GM18861 (cell line): Measurements from ENCODE around the gene RGMA.
"Not testable (repeated sequence)": the region's sequence is repeated elsewhere in the genome, so short reads cannot be mapped to it uniquely, and the experiment has no call there.

Experiments used
- ATAC-seq: cut with Tn5 transposase; IDR thresholded peaks from one replicate; pipeline ENCODE4 v1.9.1; 2021; ENCODE audit not compliant: unreplicated experiment

The RGMA gene

GRCh38 chr15:93049233-93049632 lies 39.8 kb downstream of the RGMA start:
- no peak for ATAC-seq

- no peak for ATAC-seq
These were observed 40.3 kb downstream of the RGMA start for GRCh38 chr15:93048759-93049161.

GRCh38 chr15:93048426-93048721 lies 40.6 kb downstream of the RGMA start:
- no peak for ATAC-seq

- no peak for ATAC-seq
These were observed 41.2 kb downstream of the RGMA start for GRCh38 chr15:93047621-93048425.

- ATAC-seq = no peak
These were observed 42.3 kb downstream of the RGMA start for GRCh38 chr15:93046721-93047120.

GRCh38 chr15:93046120-93046519 lies 42.9 kb downstream of the RGMA start:
- no peak for ATAC-seq

GRCh38 chr15:93045191-93045785 lies 43.7 kb downstream of the RGMA start:
- no peak for ATAC-seq

GRCh38 chr15:93044301-93045190 lies 44.5 kb downstream of the RGMA start:
- no peak for ATAC-seq

GRCh38 chr15:93043621-93044300 lies 45.2 kb downstream of the RGMA start:
- ATAC-seq = no peak

GRCh38 chr15:93042691-93043378 lies 46.2 kb downstream of the RGMA start:
- no peak for ATAC-seq

GRCh38 chr15:93042211-93042610 lies 46.8 kb downstream of the RGMA start:
- no peak for ATAC-seq

- no peak for ATAC-seq
These were observed 47.9 kb downstream of the RGMA start for GRCh38 chr15:93041159-93041547.

GRCh38 chr15:93040288-93041158 lies 48.5 kb downstream of the RGMA start:
- no peak for ATAC-seq

- ATAC-seq = not testable (repeated sequence)
These were observed 49.3 kb downstream of the RGMA start for GRCh38 chr15:93039562-93040287.

- ATAC-seq = no peak
These were observed 50.9 kb downstream of the RGMA start for GRCh38 chr15:93037820-93038705.

- no peak for ATAC-seq
These were observed 51.8 kb downstream of the RGMA start for GRCh38 chr15:93036951-93037819.
